GM18499 (cell line): ENCODE data around the gene STARD7.

ENCODE experiments used
- ATAC-seq: cut with Tn5 transposase; IDR thresholded peaks from one replicate; pipeline ENCODE4 v1.9.1; 2021; ENCODE audit warnings: moderate number of reproducible peaks; ENCODE audit not compliant: insufficient read depth, unreplicated experiment

STARD7 gene

GRCh38 chr2:96202152-96202854 is 6.3 kb downstream of the STARD7 start:
- ATAC-seq = no peak

GRCh38 chr2:96201338-96201737 is 7.3 kb downstream of the STARD7 start:
- ATAC-seq = no peak

- ATAC-seq = no peak
Measured at GRCh38 chr2:96198921-96199320, 9.7 kb downstream of the STARD7 start.

- no peak for ATAC-seq
Measured at GRCh38 chr2:96197546-96198255, 10.9 kb downstream of the STARD7 start.

GRCh38 chr2:96195410-96196066 is 13.1 kb downstream of the STARD7 start:
- no peak for ATAC-seq

- ATAC-seq = no peak
Measured at GRCh38 chr2:96191937-96192670, 16.5 kb downstream of the STARD7 start.

- no peak for ATAC-seq
Measured at GRCh38 chr2:96188821-96189526, 19.7 kb downstream of the STARD7 start.

GRCh38 chr2:96186562-96186961 is 22.1 kb downstream of the STARD7 start:
- ATAC-seq = no peak

- no peak for ATAC-seq
Measured at GRCh38 chr2:96185516-96185915, 23.1 kb downstream of the STARD7 start.

GRCh38 chr2:96184989-96185388 is 23.6 kb downstream of the STARD7 start:
- ATAC-seq = no peak

- no peak for ATAC-seq
Measured at GRCh38 chr2:96184188-96184587, 24.4 kb downstream of the STARD7 start.

GRCh38 chr2:96181529-96181928 is 27.1 kb downstream of the STARD7 start:
- no peak for ATAC-seq

GRCh38 chr2:96180521-96180920 is 28.1 kb downstream of the STARD7 start:
- ATAC-seq = no peak

- ATAC-seq = no peak
Measured at GRCh38 chr2:96180002-96180401, 28.6 kb downstream of the STARD7 start.

GRCh38 chr2:96176661-96177060 is 32.0 kb downstream of the STARD7 start:
- no peak for ATAC-seq

GRCh38 chr2:96175951-96176350 is 32.7 kb downstream of the STARD7 start:
- ATAC-seq = no peak

GRCh38 chr2:96174251-96175144 is 34.1 kb downstream of the STARD7 start:
- ATAC-seq = no peak

- no peak for ATAC-seq
Measured at GRCh38 chr2:96171831-96172230, 36.8 kb downstream of the STARD7 start.

GRCh38 chr2:96170626-96171025 is 38.0 kb downstream of the STARD7 start:
- ATAC-seq = no peak
